Naive thymus-derived CD8-positive, alpha-beta T cell (primary cell): ENCODE results near the gene EEF1AKMT4. TPM values are rescaled to one million over a fixed set of nuclear protein-coding genes. Genes with fewer than 3 reads are reported as not detected.

ENCODE experiments used
- ATAC-seq, 2 donors: fragments of 150-1000 bp; cut with Tn5 transposase in 1 of 2; sonication (Bioruptor Pico), chemical (Tn5 transposase) in 1 of 2; 1 replicate in 1 of 2; 2 replicates in 1 of 2; pipeline ENCODE4 v1.10.0; 2021; ENCODE audit warnings: mild to moderate bottlenecking in 2 of 2, moderate library complexity in 2 of 2
- POLR2A ChIA-PET: fragments of 350-600 bp; sonication (Branson Sonifier 250); formaldehyde crosslinking; loops from one replicate; lab custom pipeline; 2021; ENCODE audit warnings: antibody characterized with exemption; lab: Charles Lee
- DNase-seq, 10 donors: peaks; one replicate each; pipeline versions ENCODE4 v3.0.0 to v3.0.0-alpha.2; 2020 to 2022
- H3K27ac Mint-ChIP-seq, 10 donors: one replicate each; pipeline ENCODE4 v1.8.0; 2020 to 2022; ENCODE audit warnings: mild to moderate bottlenecking in 10 of 10, mixed read lengths in 10 of 10, moderate library complexity in 4 of 10, inconsistent platforms in 1 of 10
- H3K27me3 Mint-ChIP-seq, 5 donors: one replicate each; pipeline ENCODE4 v1.8.0; 2021 to 2022; ENCODE audit warnings: mixed read lengths in 5 of 5
- H3K36me3 Mint-ChIP-seq, 3 donors: one replicate each; pipeline ENCODE4 v1.8.0; 2020 to 2022; ENCODE audit warnings: mixed read lengths in 3 of 3, mild to moderate bottlenecking in 2 of 3, inconsistent platforms in 1 of 3
- H3K4me1 Mint-ChIP-seq, 4 donors: one replicate each; pipeline ENCODE4 v1.8.0; 2021 to 2022; ENCODE audit warnings: mixed read lengths in 4 of 4
- H3K4me3 Mint-ChIP-seq, 10 donors: one replicate each; pipeline ENCODE4 v1.8.0; 2020 to 2022; ENCODE audit warnings: mild to moderate bottlenecking in 10 of 10, mixed read lengths in 10 of 10, moderate library complexity in 6 of 10, inconsistent platforms in 1 of 10
- H3K9me3 Mint-ChIP-seq, 9 donors: one replicate each; pipeline ENCODE4 v1.8.0; 2020 to 2022; ENCODE audit warnings: mixed read lengths in 9 of 9, mild to moderate bottlenecking in 3 of 9, inconsistent platforms in 1 of 9, moderate library complexity in 1 of 9
- polyA plus RNA-seq, 3 donors: library from polyadenylated mRNA; unstranded; fragments of 300-500 nt; fragmentation: Illumina TruSeq; gene quantifications; one replicate each; pipeline ENCODE4 v1.2.3, GENCODE V29; 2021
- total RNA-seq, 8 experiments: library from RNA in 2 of 8; stranded (reverse) in 2 of 8; gene quantifications; one replicate each; pipeline ENCODE4 v1.2.3 and lab custom pipeline; 2021 to 2026

EEF1AKMT4 gene
- total and polyA plus RNA-seq, 5 experiments from 2014 or later, result 1.4 to 4.0 (median 3.4) TPM

GRCh38 chr3:184229394-184230080 is 19.9 kb upstream of the EEF1AKMT4 start, which contains the start of gene VWA5B2:
Gene VWA5B2 (plus strand): TSS chr3:184229585. CDS start chr3:184230529, 944 bp downstream.
- Mint-ChIP-seq H3K36me3 (peaks cover 0 to 2% (median 0%) of the 10 kb centered on the region in 3 donors), H3K27ac (peak within 1 kb of the TSS in 1 of 10 donors; percentile 72), H3K27me3 (peaks cover 28 to 74% (median 42%) of the 10 kb centered on the region in 5 donors), H3K4me1 (peaks cover 8 to 15% (median 11%) of the 10 kb centered on the region in 4 donors), H3K4me3 (peak within 1 kb of the TSS; percentile 59 to 92 (median 74)), H3K9me3 (no peaks in the 10 kb centered on the region)
- ATAC-seq (peak; percentile 96), DNase-seq (peak; percentile 63 to 86 (median 75))
- POLR2A ChIA-PET, result interaction anchor here (0.8 to 1.4 kb wide), 4 partner anchors 10 to 594 kb away, joined by 3 to 4 read pairs (median 4); partner anchors contain the start of genes EEF1AKMT4, KLHL24 and PARL

DNA sequence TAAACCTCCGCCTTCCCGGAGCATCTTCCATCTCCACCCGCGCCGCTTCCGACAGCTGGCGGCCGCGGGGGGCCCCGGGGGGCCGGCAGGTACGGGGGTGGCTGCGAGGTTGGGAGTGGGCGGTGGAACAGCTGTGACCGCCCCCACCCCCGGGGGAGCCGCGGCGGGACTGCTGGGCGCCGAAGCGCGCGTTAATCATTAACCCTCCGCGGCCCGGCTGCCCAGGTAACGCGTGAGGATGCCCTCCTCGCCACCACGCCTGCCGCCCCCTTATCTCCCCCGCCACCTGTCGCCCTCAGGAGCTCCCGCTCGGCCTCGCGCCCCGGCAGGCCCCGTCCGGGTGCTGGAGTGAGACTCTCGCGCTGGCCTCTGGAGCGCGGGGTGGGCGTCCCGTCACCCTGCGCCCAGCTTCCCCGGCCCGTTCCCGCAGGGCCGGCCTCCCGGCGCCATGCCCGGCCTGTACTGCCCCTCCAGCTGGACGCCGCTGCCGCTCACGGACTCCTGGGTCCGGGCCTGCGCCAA is 19.3 kb upstream of the EEF1AKMT4 start:
- no peaks in the 10 kb centered on the region for H3K9me3 Mint-ChIP-seq
- POLR2A ChIA-PET, result interaction anchor here (0.8 to 1.4 kb wide), 3 partner anchors 9 to 346 kb away, joined by 3 to 4 read pairs (median 3); partner anchors contain the start of genes EEF1AKMT4 and PARL
- ATAC-seq (no peak), DNase-seq (no peak)
- H3K27ac Mint-ChIP-seq, result no peak overlapping the region
- H3K4me1 Mint-ChIP-seq, result peaks cover 8 to 15% (median 11%) of the 10 kb centered on the region in 4 donors
- H3K27me3 Mint-ChIP-seq, result peaks cover 28 to 69% (median 41%) of the 10 kb centered on the region in 5 donors
- peaks cover 0 to 2% (median 0%) of the 10 kb centered on the region in 3 donors for H3K36me3 Mint-ChIP-seq
- H3K4me3 Mint-ChIP-seq, result peak overlapping the region in 4 of 10 donors; percentile 51 to 70 (median 64)

DNA sequence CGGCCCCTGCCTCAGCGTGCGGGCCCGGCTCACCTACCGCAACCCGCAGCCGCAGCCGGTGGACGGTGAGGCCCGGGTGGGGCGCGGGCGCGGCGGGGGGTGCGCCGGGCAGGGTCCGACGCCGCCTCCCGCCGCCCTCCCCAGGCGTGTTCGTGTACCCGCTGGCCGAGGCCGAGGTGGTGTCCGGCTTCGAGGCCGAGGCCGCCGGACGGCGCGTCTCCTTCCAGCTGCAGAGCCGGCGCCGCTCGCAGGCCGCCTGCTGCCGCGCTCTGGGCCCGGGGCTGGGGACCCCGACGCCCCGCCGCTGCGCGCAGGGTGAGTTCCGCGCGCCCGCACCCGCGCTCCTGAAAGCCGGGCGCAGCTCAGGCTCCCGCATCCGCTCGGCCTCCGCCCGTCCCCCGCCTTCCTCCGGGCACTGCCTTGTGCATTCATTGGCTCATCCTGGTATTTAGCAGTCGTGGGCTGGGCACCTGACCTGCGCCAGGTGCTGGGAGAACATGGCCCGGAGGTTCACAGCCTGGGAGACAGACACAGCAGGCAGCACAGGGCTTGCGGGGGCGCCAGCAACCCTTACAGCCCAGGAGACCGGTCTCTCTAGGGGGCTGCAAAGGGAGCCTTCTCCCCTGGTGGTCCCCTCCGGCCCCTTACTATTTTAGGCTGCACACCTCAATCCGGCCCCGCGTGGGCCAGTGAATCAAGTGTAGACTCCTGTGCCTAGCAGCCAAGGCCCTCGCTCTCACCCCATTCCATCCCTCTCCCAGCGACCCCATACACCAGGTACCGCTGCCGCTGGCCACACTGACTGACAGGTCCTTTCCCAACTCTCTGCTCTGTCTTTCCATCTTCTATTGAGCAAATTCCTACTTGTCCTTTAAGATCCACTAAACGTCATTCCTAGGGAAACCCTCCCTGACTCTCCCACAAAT is 18.6 kb upstream of the EEF1AKMT4 start:
- Mint-ChIP-seq H3K27ac (peak overlapping the region in 2 of 10 donors; percentile 57 to 78), H3K9me3 (no peaks in the 10 kb centered on the region), H3K27me3 (peaks cover 28 to 62% (median 37%) of the 10 kb centered on the region in 5 donors), H3K4me3 (peak overlapping the region; percentile 60 to 93 (median 84)), H3K4me1 (peaks cover 8 to 15% (median 11%) of the 10 kb centered on the region in 4 donors), H3K36me3 (peaks cover 0 to 2% (median 0%) of the 10 kb centered on the region in 3 donors)
- ATAC-seq (no peak), DNase-seq (no peak)
- POLR2A ChIA-PET, result interaction anchor here (1.4 kb wide), 1 partner anchor 8 kb away, joined by 4 read pairs; no protein-coding TSS in a partner anchor

- ATAC-seq, result no peak
- H3K9me3 Mint-ChIP-seq, result no peaks in the 10 kb centered on the region
- peak overlapping the region in 9 of 10 donors; percentile 60 to 93 (median 85) for H3K4me3 Mint-ChIP-seq
- DNase-seq, result no peak
- peaks cover 0 to 2% (median 0%) of the 10 kb centered on the region in 3 donors for H3K36me3 Mint-ChIP-seq
- H3K27ac Mint-ChIP-seq, result peak overlapping the region in 1 of 10 donors; percentile 57
- H3K27me3 Mint-ChIP-seq, result peaks cover 24 to 54% (median 37%) of the 10 kb centered on the region in 5 donors
- POLR2A ChIA-PET, result no interaction called here
- H3K4me1 Mint-ChIP-seq, result peaks cover 8 to 15% (median 11%) of the 10 kb centered on the region in 4 donors
Measured at GRCh38 chr3:184231671-184232070, 17.8 kb upstream of the EEF1AKMT4 start.

GRCh38 chr3:184233127-184233843 is 16.2 kb upstream of the EEF1AKMT4 start:
- H3K9me3 Mint-ChIP-seq, result no peaks in the 10 kb centered on the region
- peaks cover 19 to 46% (median 27%) of the 10 kb centered on the region in 5 donors for H3K27me3 Mint-ChIP-seq

GRCh38 chr3:184234224-184234623 is 15.2 kb upstream of the EEF1AKMT4 start:
- no peak overlapping the region for H3K27ac Mint-ChIP-seq
- H3K36me3 Mint-ChIP-seq, result peaks cover 0 to 2% (median 0%) of the 10 kb centered on the region in 3 donors
- peaks cover 19 to 38% (median 22%) of the 10 kb centered on the region in 5 donors for H3K27me3 Mint-ChIP-seq
- POLR2A ChIA-PET, result no interaction called here
- ATAC-seq, result no peak
- no peak overlapping the region for H3K4me3 Mint-ChIP-seq
- H3K9me3 Mint-ChIP-seq, result no peaks in the 10 kb centered on the region
- peaks cover 6 to 10% (median 8%) of the 10 kb centered on the region in 4 donors for H3K4me1 Mint-ChIP-seq
- no peak for DNase-seq

More at GRCh38 chr3:184233127-184233843, 16.2 kb upstream of the EEF1AKMT4 start:
- peaks cover 8 to 15% (median 10%) of the 10 kb centered on the region in 4 donors for H3K4me1 Mint-ChIP-seq
- ATAC-seq (no peak), DNase-seq (no peak)
- peaks cover 0 to 2% (median 0%) of the 10 kb centered on the region in 3 donors for H3K36me3 Mint-ChIP-seq
- POLR2A ChIA-PET, result no interaction called here
- H3K27ac Mint-ChIP-seq, result no peak overlapping the region
- H3K4me3 Mint-ChIP-seq, result no peak overlapping the region

DNA sequence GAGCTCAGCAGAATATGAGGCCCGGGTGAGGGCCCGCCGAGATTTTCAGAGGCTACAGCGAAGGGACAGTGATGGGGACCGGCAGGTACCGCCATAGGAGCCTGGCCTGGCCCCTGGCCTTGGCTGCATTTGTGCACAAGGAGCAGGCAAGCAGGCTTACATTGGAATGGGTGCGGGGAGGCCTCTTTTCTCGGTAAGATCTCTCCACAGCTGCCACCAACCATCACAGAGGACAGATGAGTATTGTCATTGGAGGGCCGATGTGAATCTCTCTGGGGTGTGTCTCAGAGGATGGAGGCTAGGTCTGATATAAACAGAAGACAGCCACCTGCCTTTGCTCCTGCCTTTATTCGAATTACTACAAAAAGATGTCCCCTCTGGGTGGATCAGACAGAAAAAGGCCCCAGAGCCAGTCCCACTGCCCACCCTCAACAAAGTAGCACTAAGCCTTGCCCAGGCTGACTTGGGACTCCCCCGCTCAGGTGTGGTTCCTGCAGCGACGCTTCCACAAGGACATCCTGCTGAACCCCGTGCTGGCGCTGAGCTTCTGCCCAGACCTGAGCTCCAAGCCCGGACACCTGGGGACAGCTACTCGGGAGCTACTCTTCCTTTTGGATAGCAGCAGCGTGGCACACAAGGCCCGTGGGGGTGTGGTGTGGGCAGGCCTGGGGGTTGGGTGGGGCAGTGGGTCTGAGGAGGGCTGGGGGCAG is 14.6 kb upstream of the EEF1AKMT4 start:
- Mint-ChIP-seq H3K27me3 (peaks cover 19 to 38% (median 22%) of the 10 kb centered on the region in 5 donors), H3K4me1 (peaks cover 6 to 10% (median 8%) of the 10 kb centered on the region in 4 donors), H3K36me3 (peaks cover 0 to 2% (median 0%) of the 10 kb centered on the region in 3 donors), H3K27ac (no peak overlapping the region), H3K9me3 (no peaks in the 10 kb centered on the region), H3K4me3 (no peak overlapping the region)
- ATAC-seq (no peak), DNase-seq (no peak)
- POLR2A ChIA-PET, result interaction anchor here (0.9 kb wide), 1 partner anchor 12 kb away, joined by 5 read pairs; no protein-coding TSS in a partner anchor

DNA sequence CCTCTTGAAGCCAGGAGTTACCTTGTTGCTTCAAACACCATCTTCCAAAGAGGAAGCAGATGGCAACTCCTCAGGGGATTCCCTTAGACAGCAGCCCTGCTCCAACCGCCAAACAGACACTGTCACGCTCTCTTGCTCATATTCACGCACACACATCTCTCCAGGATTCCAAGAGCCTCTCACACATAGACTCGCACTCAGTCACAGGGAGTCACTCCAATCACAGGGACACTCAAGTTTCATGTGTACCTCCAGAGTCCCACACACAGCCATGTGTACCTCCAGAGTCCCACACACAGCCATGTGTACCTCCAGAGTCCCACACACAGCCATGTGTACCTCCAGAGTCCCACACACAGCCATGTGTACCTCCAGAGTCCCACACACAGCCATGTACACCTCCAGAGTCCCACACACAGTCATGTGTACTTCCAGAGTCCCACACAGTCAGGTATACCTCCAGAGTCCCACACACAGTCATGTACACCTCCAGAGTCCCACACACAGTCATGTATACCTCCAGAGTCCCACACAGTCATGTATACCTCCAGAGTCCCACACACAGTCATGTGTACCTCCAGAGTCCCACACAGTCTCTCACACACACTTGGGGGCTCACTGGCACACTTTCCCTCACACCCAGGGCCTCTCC is 14.0 kb upstream of the EEF1AKMT4 start:
- no peaks in the 10 kb centered on the region for H3K9me3 Mint-ChIP-seq
- peak overlapping the region in 1 of 10 donors; percentile 29 for H3K4me3 Mint-ChIP-seq
- H3K4me1 Mint-ChIP-seq, result peaks cover 6 to 10% (median 8%) of the 10 kb centered on the region in 4 donors
- H3K27me3 Mint-ChIP-seq, result peaks cover 19 to 38% (median 22%) of the 10 kb centered on the region in 5 donors
- DNase-seq (no peak), ATAC-seq (no peak)
- POLR2A ChIA-PET, result interaction anchor here (0.9 to 1.7 kb wide), 2 partner anchors 11 kb away, joined by 3 to 5 read pairs; no protein-coding TSS in a partner anchor
- H3K36me3 Mint-ChIP-seq, result peaks cover 0 to 2% (median 0%) of the 10 kb centered on the region in 3 donors
- no peak overlapping the region for H3K27ac Mint-ChIP-seq

DNA sequence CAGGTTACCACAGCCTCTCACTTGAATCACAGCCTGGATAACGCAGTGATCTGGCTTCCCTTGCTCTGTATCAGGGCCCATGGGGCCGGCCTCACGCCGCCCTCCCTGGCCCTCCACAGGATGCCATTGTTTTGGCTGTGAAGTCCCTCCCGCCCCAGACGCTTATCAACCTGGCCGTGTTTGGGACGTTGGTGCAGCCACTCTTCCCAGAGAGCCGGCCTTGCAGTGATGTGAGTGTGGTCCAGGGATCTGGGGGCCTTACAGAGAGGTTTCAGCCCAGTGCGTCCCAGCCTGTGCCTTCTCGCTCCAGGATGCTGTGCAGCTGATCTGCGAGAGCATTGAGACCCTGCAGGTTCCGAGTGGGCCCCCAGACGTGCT is 13.4 kb upstream of the EEF1AKMT4 start:
- no peak overlapping the region for H3K4me3 Mint-ChIP-seq
- peaks cover 17 to 35% (median 19%) of the 10 kb centered on the region in 5 donors for H3K27me3 Mint-ChIP-seq
- ATAC-seq, result no peak
- no peaks in the 10 kb centered on the region for H3K9me3 Mint-ChIP-seq
- no peak for DNase-seq
- H3K4me1 Mint-ChIP-seq, result peaks cover 4 to 7% (median 5%) of the 10 kb centered on the region in 4 donors
- peaks cover 0 to under 1% (median 0%) of the 10 kb centered on the region in 3 donors for H3K36me3 Mint-ChIP-seq
- H3K27ac Mint-ChIP-seq, result no peak overlapping the region
- POLR2A ChIA-PET, result interaction anchor here (1.7 kb wide), 1 partner anchor 11 kb away, joined by 3 read pairs; no protein-coding TSS in a partner anchor

DNA sequence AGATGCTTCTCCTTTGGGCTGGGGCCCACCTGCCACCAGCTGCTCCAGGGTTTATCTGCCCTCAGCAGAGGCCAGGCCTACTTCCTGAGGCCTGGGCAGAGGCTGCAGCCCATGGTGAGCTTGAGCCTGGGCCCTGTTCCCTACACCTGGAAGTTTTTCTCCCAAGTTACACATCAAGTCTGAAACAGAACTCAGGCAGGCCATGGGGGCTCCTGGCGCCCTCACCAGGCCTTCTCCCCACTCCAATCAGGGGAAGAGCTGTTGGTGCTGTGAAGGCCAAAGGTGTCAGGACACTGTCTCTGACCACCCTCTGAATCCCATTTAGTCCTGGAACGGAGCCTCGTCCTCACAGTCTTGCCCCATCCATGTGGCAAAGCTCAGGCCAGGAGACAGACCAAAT is 12.8 kb upstream of the EEF1AKMT4 start:
- H3K27me3 Mint-ChIP-seq, result peaks cover 11 to 28% (median 13%) of the 10 kb centered on the region in 5 donors
- H3K4me3 Mint-ChIP-seq, result no peak overlapping the region
- no peaks in the 10 kb centered on the region for H3K9me3 Mint-ChIP-seq
- POLR2A ChIA-PET, result interaction anchor here (1.7 kb wide), 1 partner anchor 10 kb away, joined by 3 read pairs; no protein-coding TSS in a partner anchor
- H3K36me3 Mint-ChIP-seq, result no peaks in the 10 kb centered on the region
- no peak for ATAC-seq
- DNase-seq, result no peak
- peaks cover 0 to 1% (median 0%) of the 10 kb centered on the region in 4 donors for H3K4me1 Mint-ChIP-seq
- H3K27ac Mint-ChIP-seq, result no peak overlapping the region
